AG04450 (cell line): ENCODE results near the gene RESP18. TPM values are rescaled to one million over a fixed set of nuclear protein-coding genes. Genes with fewer than 3 reads are reported as not detected.

Experiments
- CTCF ChIA-PET: fragments of 300-600, 350-600 bp; formaldehyde crosslinking; extraction: SDS; loops from one replicate; lab custom pipeline; 2022; ENCODE audit warnings: antibody characterized with exemption, inconsistent platforms; lab: Charles Lee
- POLR2A ChIA-PET: fragments of 350-600 bp; formaldehyde crosslinking; extraction: SDS; loops from one replicate; lab custom pipeline; 2021; ENCODE audit warnings: antibody characterized with exemption, inconsistent platforms; lab: Yijun Ruan, JAX
- DNase-seq: peaks from one replicate; pipeline ENCODE4 v3.0.0-alpha.2; 2011; ENCODE audit warnings: low read depth, low spot score
- H3K27ac ChIP-seq: one replicate; pipeline ENCODE4 v1.5.1; 2012; ENCODE audit warnings: low read depth, low read length, control low read depth
- H3K27me3 ChIP-seq: one replicate; pipeline ENCODE4 v1.6.0; 2012; ENCODE audit warnings: low read length; ENCODE audit not compliant: control insufficient read depth, insufficient read depth
- H3K4me3 ChIP-seq: 2 replicates; pipeline ENCODE4 v1.5.1; 2011; ENCODE audit warnings: mild to moderate bottlenecking, low read depth, low read length, control low read depth
- H3K9me3 ChIP-seq: 2 replicates; pipeline ENCODE4 v1.5.1; 2012; ENCODE audit warnings: low read length; ENCODE audit not compliant: control insufficient read depth, insufficient read depth
- polyA plus RNA-seq: library from polyadenylated mRNA; depleted of rRNA; stranded (reverse); fragments of >200 nt; gene quantifications from 2 replicates; pipeline ENCODE4 v1.2.3, GENCODE V29; 2011
- TF ChIP-seq, protein P1 (sequence below): IDR thresholded peaks from 2 replicates; pipeline ENCODE4 v1.5.1; 2011; ENCODE audit warnings: low read depth, low read length, control low read depth, inconsistent platforms

RESP18 gene
- polyA plus RNA-seq, 1 experiment = not detected

DNA sequence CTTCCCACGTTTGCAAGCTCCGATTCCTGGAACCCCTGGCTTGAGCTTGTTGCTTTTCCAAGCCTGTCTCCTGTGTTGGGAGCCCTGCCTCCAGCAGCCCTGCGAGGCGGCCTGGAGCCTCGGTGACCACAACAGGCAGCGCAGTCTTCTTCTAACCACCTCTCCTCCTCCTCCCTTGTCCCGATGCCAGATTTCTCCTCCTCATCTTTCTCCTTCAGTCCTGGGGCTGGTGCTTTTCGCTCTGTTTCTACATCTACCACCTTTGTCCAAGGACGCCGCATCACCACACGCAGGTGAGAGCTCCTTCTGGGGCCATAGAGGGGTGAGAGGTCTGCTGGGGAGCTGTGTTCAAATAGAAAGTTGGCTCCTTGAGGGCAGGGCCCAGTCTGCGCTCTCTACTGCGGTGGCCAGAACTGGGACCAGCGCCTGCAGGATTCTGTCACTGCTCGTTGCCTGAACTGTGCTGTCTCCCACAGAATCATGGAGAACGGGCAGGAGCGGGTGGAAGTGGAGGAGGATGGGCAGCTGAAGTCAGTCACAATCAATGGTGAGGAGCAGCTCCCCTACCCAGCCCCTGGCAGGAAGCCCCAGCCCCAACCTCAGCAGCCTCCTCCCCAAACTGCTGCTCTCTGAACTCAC lies 49.5 kb downstream of the RESP18 start:
- POLR2A ChIA-PET = interaction anchor here (1.0 kb wide), 1 partner anchor 38 kb away, joined by 3 read pairs; the partner anchor contains the start of genes GLB1L and STK16
- no peak for DNase-seq

DNA sequence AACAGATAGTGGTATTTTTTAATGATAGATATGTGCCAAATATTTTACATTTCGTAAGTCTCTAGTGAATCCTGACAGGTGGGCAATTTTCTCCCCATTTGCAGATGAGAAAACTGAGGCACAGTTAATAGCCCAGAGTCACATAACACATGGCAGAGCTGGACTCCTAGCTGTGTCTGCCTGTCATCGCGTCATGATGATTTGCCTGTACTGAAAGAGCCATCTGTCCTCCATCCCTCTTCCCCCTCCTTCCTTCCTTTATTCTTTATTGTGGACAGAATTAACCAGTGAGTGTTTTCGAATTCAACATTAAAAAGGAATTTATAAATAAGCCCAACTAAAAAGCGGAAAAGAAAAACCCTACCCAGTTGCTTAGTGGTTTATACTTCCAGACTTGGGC lies 50.2 kb downstream of the RESP18 start:
- CTCF ChIA-PET = interaction anchor here (0.6 to 9.0 kb wide), 2 partner anchors 13 to 923 kb away, joined by 7 to 115 read pairs; no protein-coding TSS in a partner anchor
- POLR2A ChIA-PET = interaction anchor here (0.9 to 1.1 kb wide), 3 partner anchors 26 to 33 kb away, joined by 3 to 7 read pairs (median 4); no protein-coding TSS in a partner anchor

More for the DNA sequence above, 49.5 kb downstream of the RESP18 start:
- H3K27me3 ChIP-seq = no peaks in the 10 kb centered on the region
- no peak overlapping the region for H3K4me3 ChIP-seq
- TF ChIP-seq, protein P1, sequence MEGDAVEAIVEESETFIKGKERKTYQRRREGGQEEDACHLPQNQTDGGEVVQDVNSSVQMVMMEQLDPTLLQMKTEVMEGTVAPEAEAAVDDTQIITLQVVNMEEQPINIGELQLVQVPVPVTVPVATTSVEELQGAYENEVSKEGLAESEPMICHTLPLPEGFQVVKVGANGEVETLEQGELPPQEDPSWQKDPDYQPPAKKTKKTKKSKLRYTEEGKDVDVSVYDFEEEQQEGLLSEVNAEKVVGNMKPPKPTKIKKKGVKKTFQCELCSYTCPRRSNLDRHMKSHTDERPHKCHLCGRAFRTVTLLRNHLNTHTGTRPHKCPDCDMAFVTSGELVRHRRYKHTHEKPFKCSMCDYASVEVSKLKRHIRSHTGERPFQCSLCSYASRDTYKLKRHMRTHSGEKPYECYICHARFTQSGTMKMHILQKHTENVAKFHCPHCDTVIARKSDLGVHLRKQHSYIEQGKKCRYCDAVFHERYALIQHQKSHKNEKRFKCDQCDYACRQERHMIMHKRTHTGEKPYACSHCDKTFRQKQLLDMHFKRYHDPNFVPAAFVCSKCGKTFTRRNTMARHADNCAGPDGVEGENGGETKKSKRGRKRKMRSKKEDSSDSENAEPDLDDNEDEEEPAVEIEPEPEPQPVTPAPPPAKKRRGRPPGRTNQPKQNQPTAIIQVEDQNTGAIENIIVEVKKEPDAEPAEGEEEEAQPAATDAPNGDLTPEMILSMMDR = no peak
- H3K9me3 ChIP-seq = no peaks in the 10 kb centered on the region
- CTCF ChIA-PET = interaction anchor here (0.6 to 9.0 kb wide), 2 partner anchors 12 to 924 kb away, joined by 7 to 115 read pairs; no protein-coding TSS in a partner anchor
- no peak overlapping the region for H3K27ac ChIP-seq

DNA sequence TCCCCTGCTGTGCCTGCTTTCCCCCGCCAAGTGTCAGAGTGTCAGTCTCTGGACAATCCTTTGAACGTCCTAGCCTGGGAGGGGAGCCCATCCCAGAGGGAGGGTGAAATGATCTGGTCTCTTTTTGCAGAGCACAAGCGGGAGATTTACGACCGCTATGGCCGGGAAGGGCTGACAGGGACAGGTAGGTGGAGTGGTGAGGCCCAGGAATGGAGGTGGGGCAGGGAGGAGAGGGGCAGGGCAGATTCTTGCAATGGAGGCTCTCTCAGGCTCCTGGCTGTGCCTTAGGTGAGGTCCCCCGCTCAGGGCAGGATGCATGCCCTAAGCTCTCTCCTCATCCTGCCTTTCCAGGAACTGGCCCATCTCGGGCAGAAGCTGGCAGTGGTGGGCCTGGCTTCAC lies 51.0 kb downstream of the RESP18 start:
- ChIA-PET CTCF (interaction anchor here (0.9 to 9.0 kb wide), 2 partner anchors 14 to 110 kb away, joined by 4 to 115 read pairs; no protein-coding TSS in a partner anchor), POLR2A (interaction anchor here (0.9 to 1.1 kb wide), 3 partner anchors 27 to 32 kb away, joined by 3 to 7 read pairs (median 4); no protein-coding TSS in a partner anchor)
- Histone ChIP-seq H3K27ac (no peak overlapping the region), H3K4me3 (no peak overlapping the region), H3K9me3 (no peaks in the 10 kb centered on the region), H3K27me3 (no peaks in the 10 kb centered on the region)
- no peak for DNase-seq
- TF ChIP-seq, protein P1 = no peak

More for the DNA sequence above, 50.2 kb downstream of the RESP18 start:
- no peak overlapping the region for H3K4me3 ChIP-seq
- no peak overlapping the region for H3K27ac ChIP-seq
- DNase-seq = no peak
- TF ChIP-seq, protein P1 = no peak
- no peaks in the 10 kb centered on the region for H3K9me3 ChIP-seq
- no peaks in the 10 kb centered on the region for H3K27me3 ChIP-seq

DNA sequence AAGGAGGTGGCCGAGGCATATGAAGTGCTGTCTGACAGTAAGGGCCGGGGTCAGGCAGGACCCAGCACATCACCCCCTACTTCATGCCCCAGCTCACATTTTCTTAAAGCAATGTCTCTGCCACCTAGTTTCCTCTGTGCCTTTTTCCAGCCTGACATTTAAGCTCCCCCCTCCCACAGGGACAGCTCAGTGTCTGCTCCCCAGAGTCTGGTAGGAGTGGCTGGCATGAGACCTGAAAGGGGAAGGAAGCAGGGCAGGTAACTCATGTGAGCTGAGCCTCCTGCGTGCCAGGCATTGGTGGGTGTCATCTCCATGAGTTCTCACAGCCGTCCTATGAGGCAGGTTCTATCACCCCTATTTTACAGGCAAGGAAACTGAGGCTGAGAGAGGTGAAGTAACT lies 51.9 kb downstream of the RESP18 start:
- CTCF ChIA-PET = interaction anchor here (0.9 to 9.0 kb wide), 4 partner anchors 13 to 109 kb away, joined by 3 to 115 read pairs (median 4); no protein-coding TSS in a partner anchor
- TF ChIP-seq, protein P1 = no peak
- no peaks in the 10 kb centered on the region for H3K27me3 ChIP-seq
- peak overlapping the region; percentile 83 for H3K4me3 ChIP-seq
- H3K27ac ChIP-seq = no peak overlapping the region
- H3K9me3 ChIP-seq = no peaks in the 10 kb centered on the region
- no peak for DNase-seq
- POLR2A ChIA-PET = no interaction called here
